Measurements from ENCODE around the gene SFR1.

The SFR1 gene

GRCh38 chr10:104121485-104122224 is at the start of gene SFR1:
Gene SFR1 (plus strand): TSS chr10:104122171. CDS start chr10:104122184, 13 bp downstream.
- DNase-seq (ENCODE audit: low read depth, low spot score) = peak; percentile 97

DNA sequence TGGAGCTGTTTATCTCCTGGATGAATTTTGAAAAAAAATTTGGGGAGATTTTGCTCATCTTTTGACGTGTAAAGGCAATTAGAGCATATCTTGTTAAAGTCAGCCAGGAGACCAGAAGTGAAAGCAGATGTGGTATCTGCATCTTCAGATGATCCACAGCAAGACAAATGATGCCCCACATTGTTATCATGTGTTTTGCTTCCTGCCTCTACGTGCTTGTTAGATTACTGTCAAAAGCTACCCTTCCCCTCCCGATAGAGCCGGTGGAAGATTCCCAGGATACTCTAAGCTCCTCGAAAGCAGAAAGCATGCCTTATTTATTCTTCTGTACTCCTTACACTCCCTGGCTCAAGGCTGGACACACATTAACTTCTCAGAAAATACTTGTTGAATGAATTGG is 49.2 kb upstream of the SFR1 start:
- no peak for DNase-seq (ENCODE audit: low read depth, low spot score)

DNA sequence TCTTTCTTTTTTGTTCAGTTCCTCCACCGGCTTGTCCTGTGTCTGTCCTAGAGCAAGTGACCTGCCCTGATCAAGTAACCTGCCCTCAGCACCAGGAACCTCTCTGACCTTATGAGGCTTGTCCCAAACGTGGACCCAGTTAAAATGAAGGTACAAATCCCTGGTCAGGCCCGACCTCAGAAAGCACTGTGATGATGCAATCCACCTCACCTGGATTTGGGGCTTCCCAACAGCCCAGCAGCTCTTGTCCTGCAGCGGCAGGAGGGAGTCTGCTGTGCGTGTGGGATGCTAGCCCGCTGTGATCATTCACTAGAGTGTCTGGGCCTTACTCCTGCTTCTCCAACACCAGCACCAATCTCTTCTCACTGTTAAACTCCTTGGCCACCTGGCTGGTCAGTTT is 47.5 kb upstream of the SFR1 start:
- DNase-seq (ENCODE audit: low read depth, low spot score) = no peak

DNA sequence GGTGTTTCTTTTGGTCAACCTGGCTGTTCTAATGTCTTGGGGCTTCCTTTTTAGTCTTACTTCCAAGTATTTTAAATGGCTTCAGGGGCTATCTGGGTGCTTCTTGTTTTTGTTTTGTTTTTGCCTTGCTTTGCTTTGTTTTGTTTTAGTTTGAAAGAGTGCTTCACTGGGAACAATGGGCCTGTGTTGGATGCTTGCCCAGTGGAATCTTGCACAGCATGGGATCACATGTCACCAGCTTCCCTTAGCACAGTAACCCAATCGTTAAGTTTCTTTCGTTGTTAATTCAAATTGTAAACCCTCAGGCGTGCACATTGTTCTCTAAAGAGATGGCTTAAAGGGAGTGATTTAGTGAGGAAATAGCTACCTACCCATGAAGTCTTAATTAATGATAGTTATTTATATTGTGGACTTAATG is 45.2 kb upstream of the SFR1 start:
- peak; percentile 60 for DNase-seq (ENCODE audit: low read depth, low spot score)

GRCh38 chr10:104077247-104077646 is 44.7 kb upstream of the SFR1 start:
- no peak for DNase-seq (ENCODE audit: low read depth, low spot score)

DNA sequence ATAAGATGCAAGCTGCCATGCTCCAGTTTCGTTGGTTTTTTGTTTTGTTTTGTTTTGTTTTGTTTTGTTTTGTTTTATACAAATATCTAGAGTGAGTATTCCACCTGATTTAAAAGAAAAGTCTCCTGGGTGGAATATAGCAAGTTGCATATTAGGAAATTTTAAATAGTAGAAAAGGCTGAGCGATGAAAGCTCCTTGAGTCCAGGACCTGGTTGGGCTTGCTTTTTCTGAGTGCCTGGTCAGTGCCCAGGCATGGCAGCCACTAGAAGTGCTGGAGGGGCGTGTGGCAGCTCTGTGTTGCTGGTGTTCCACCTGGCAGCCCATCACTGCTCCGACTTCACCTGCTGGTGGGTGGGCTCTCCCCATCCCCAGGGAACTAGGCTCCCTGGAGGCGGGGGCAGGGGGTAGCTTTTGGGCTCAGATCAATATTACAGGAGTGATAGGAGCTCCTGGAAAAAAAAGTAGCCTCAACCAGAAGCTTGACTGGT is 44.3 kb upstream of the SFR1 start:
- DNase-seq (ENCODE audit: low read depth, low spot score) = no peak

DNA sequence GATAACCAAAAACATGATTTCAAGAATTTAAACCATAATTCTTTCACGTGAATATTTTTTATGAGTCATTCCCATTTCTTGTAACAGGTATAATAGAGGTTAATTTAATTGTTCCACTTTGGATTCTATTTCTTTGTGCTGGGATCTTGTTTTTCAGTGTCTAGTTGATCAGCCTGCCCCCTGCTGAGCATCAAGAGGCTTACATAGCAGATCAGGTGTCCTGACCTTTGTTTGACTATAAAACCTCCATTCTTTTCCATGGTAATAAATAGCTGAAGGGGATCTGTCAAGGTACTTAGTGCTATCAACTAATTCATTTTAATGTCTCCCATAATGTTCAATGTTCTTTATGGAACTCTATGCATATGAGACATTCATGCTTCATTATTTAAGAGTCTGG is 41.2 kb upstream of the SFR1 start:
- no peak for DNase-seq (ENCODE audit: low read depth, low spot score)

DNA sequence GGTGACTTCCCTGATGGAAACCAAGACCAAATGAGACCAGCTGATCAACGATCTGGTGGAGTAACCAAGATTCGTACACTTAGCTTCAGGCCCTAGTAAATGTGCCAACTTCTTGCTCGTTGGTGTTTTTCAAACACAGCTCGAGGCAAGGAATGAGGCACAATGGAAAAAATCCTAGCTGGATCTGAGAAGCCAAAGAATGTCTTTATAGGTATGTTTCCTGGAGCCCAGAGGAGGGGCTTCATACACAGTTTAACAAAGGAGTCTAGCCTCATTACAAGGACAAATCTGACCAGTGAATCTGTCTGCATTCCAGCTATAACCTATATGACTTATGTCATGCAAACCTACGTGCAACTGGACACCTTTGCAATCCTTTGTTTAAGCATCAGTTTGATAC is 40.0 kb upstream of the SFR1 start:
- DNase-seq (ENCODE audit: low read depth, low spot score) = no peak

GRCh38 chr10:104084482-104085142 is 37.4 kb upstream of the SFR1 start:
- DNase-seq (ENCODE audit: low read depth, low spot score) = no peak

DNA sequence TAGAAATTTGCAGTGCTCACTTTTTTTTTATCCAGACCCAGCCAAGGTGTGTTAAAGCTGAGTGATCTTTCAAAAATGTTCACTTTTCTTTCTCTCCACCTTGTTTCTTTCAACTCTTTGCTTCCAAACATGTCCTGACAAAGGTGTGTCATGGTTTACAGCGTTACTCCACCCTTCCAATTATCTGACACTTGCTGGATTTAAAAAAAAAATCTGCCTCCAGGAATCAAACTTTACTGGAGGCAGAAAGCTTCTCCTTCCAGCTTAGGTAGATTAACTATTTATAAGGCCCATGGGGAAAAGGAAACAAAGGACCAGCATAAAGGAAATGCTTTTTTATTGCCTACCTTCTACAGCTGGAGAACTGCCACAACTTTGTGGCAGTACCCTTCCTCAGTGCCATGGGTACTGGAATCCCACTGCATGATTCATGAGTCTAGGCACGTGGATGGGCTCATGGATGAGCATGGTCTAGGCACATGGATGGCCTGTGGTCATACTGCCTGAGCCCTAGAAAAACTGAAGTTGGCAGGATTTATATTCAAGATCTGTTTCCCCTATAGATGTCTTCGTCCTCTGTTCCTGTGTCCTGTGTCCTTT is 36.1 kb upstream of the SFR1 start, which contains the start of gene COL17A1:
COL17A1 (minus strand) TSS at position 80 of the 600 bp plus-strand sequence. CDS start 5,207 bp downstream, outside the sequence.
- DNase-seq (ENCODE audit: low read depth, low spot score) = no peak

- DNase-seq (ENCODE audit: low read depth, low spot score) = no peak
These were observed 33.7 kb upstream of the SFR1 start for GRCh38 chr10:104088239-104088638.

GRCh38 chr10:104089621-104090020 is 32.4 kb upstream of the SFR1 start:
- DNase-seq (ENCODE audit: low read depth, low spot score) = no peak

DNA sequence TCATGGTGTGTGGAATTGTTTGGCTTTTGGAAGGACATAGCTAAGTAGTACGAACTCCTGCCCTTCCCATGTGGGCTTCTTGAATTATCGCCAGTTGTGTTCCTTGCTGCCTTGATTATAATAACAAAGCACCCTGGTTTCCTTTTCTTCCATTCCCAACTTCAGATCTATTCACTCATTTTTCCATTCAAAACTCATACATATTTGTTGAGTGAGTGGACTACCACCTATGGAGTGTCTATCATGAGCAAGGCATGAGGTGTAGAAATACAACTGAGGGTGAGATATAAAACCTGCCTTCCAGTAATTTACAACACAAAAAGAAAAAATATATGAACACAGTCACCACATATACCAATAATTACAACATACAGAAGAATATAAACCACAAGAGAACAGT is 31.4 kb upstream of the SFR1 start:
- no peak for DNase-seq (ENCODE audit: low read depth, low spot score)

DNA sequence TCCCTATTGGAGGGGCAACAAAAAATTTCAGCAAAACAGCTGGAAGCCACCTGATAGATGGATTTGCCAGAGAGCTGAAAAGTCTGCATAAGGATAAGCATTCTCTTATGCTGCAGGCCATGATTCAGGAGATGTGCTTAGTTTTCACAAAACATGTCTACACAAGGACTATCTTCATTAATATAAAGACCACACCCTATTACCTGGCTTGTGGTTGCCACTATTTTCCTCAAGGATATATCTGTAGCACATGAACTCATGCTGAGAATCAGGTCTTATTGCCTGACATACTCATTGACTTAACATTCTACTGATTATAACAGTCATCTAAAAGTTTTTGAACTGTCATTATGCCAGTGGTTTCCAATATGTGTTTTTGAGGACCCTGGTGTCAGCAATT is 29.2 kb upstream of the SFR1 start:
- DNase-seq (ENCODE audit: low read depth, low spot score) = no peak

DNA sequence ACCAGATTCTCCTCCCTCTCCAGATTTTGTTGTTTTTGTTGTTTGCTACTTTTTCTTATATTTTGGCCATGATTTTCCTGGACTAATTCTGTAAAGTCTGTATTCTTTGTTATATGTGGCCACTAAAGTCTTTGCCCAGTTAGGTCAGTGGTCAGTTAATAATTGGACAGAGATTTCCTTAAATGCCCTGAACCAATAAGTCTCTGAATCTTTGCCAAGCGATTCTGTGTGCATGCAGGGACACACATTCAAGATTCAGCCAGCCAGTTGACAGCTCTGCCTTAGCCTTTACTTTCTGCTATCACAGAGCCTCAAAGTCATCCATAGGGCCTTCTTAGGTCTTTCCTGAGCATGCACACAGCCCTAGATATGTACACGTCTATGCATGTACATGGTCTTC is 25.3 kb upstream of the SFR1 start:
- no peak for DNase-seq (ENCODE audit: low read depth, low spot score)

GRCh38 chr10:104098358-104098925 is 23.5 kb upstream of the SFR1 start:
- no peak for DNase-seq (ENCODE audit: low read depth, low spot score)

DNA sequence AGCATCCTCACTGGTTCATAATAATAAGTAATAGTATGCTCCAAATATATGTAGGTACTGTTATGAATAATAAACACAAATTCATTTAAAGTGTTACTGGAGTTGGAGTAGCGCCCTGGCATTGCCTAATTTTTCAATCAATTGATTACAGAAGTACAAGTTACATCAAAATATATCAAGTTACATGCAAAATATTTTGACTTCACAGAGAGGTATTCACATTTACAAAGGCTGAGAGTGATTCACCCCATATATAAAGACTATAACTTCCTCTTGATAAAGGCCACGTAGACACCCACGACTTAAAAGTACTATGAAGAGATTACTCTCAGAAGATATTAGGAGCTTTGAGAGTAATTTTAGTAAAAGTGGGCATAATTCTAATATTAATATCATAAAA is 22.7 kb upstream of the SFR1 start:
- DNase-seq (ENCODE audit: low read depth, low spot score) = no peak

DNA sequence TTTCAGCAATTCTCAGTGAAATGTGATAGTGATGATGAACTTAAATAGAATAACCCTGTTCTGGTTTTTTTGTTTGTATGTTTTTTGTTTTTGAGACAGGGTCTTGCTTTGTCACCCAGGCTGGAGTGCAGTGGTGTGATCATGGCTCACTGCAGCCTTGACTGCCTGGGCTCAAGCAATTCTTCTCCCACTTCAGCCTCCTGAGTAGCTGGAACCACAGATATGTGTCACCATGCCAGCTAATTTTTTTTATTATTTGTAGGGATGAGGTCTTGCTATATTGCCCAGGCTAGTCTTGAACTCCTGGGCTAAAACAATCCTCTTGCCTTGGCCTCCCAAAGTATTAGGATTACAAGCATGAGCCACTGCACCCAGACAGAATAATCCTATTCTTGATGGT is 22.0 kb upstream of the SFR1 start:
- no peak for DNase-seq (ENCODE audit: low read depth, low spot score)

GRCh38 chr10:104100795-104101194 is 21.2 kb upstream of the SFR1 start:
- no peak for DNase-seq (ENCODE audit: low read depth, low spot score)

- DNase-seq (ENCODE audit: low read depth, low spot score) = no peak
These were observed 20.1 kb upstream of the SFR1 start for GRCh38 chr10:104101902-104102301.

GRCh38 chr10:104103956-104104355 is 18.0 kb upstream of the SFR1 start:
- no peak for DNase-seq (ENCODE audit: low read depth, low spot score)

GRCh38 chr10:104104418-104104817 is 17.6 kb upstream of the SFR1 start:
- DNase-seq (ENCODE audit: low read depth, low spot score) = no peak

All from brain pericyte (primary cell).